NT2/D1 (cell line): ENCODE results near the gene IBA57.

Experiments used
- DNase-seq: peaks from one replicate; pipeline ENCODE4 v3.0.0-alpha.2; 2011; ENCODE audit warnings: low read depth, low spot score
- H3K27me3 ChIP-seq: 2 replicates; pipeline ENCODE4 v1.6.0; 2011; ENCODE audit warnings: mild to moderate bottlenecking; ENCODE audit not compliant: insufficient read length, insufficient read depth
- H3K36me3 ChIP-seq: 2 replicates; pipeline ENCODE4 v1.6.1; 2011; ENCODE audit warnings: mild to moderate bottlenecking, low read length, mixed read lengths; ENCODE audit not compliant: insufficient read depth, insufficient read length
- H3K4me1 ChIP-seq: 2 replicates; pipeline ENCODE4 v1.5.1; 2011; ENCODE audit not compliant: insufficient read depth, insufficient read length
- H3K4me3 ChIP-seq: 2 replicates; pipeline ENCODE4 v1.5.1; 2011; ENCODE audit warnings: low read depth; ENCODE audit not compliant: insufficient read length
- H3K9ac ChIP-seq: 2 replicates; pipeline ENCODE4 v1.6.0; 2011; ENCODE audit warnings: low read depth; ENCODE audit not compliant: insufficient read length
- H3K9me3 ChIP-seq: 2 replicates; pipeline ENCODE4 v1.5.1; 2011; ENCODE audit warnings: mild to moderate bottlenecking, low read length; ENCODE audit not compliant: insufficient read depth
- SUZ12 ChIP-seq: IDR thresholded peaks from 2 replicates; pipeline ENCODE4 v1.6.1; 2011; ENCODE audit not compliant: insufficient read length, insufficient read depth; ENCODE audit errors: extremely low read depth
- YY1 ChIP-seq: IDR thresholded peaks from 2 replicates; pipeline ENCODE4 v1.6.1; 2011; ENCODE audit not compliant: insufficient read length, insufficient read depth
- ZNF274 ChIP-seq: IDR thresholded peaks from 2 replicates; pipeline ENCODE4 v1.6.1; 2011; ENCODE audit warnings: mild to moderate bottlenecking, low read depth, low read length

IBA57 gene

GRCh38 chr1:228176024-228176395 lies 10.4 kb downstream of the IBA57 start:
- H3K4me1 ChIP-seq: peaks cover 8% of the 10 kb centered on the region
- DNase-seq: no peak
- no peaks in the 10 kb centered on the region for H3K27me3 ChIP-seq
- H3K4me3 ChIP-seq: no peak overlapping the region
- H3K9me3 ChIP-seq: no peaks in the 10 kb centered on the region
- H3K9ac ChIP-seq: no peak overlapping the region
- TF ChIP-seq SUZ12: no peak
- TF ChIP-seq YY1: no peak
- TF ChIP-seq ZNF274: no peak
- peaks cover 13% of the 10 kb centered on the region for H3K36me3 ChIP-seq

GRCh38 chr1:228176461-228177182 lies 11.0 kb downstream of the IBA57 start:
- H3K4me3 ChIP-seq: no peak overlapping the region
- peaks cover 8% of the 10 kb centered on the region for H3K4me1 ChIP-seq
- no peaks in the 10 kb centered on the region for H3K9me3 ChIP-seq
- H3K9ac ChIP-seq: peak overlapping the region; percentile 37
- no peak for TF ChIP-seq SUZ12
- no peak for TF ChIP-seq ZNF274
- no peak for TF ChIP-seq YY1
- DNase-seq: no peak
- H3K36me3 ChIP-seq: peaks cover 13% of the 10 kb centered on the region
- H3K27me3 ChIP-seq: no peaks in the 10 kb centered on the region

GRCh38 chr1:228177183-228177475 lies 11.5 kb downstream of the IBA57 start:
- peaks cover 13% of the 10 kb centered on the region for H3K36me3 ChIP-seq
- no peak overlapping the region for H3K4me3 ChIP-seq
- no peak for DNase-seq
- H3K9me3 ChIP-seq: no peaks in the 10 kb centered on the region
- H3K9ac ChIP-seq: peak overlapping the region; percentile 37
- TF ChIP-seq SUZ12: no peak
- H3K4me1 ChIP-seq: peaks cover 8% of the 10 kb centered on the region
- H3K27me3 ChIP-seq: no peaks in the 10 kb centered on the region

- no peaks in the 10 kb centered on the region for H3K27me3 ChIP-seq
- no peak for DNase-seq
- H3K9ac ChIP-seq: no peak overlapping the region
- TF ChIP-seq YY1: no peak
- TF ChIP-seq SUZ12: no peak
- TF ChIP-seq ZNF274: no peak
- peaks cover 8% of the 10 kb centered on the region for H3K4me1 ChIP-seq
- no peak overlapping the region for H3K4me3 ChIP-seq
- peaks cover 13% of the 10 kb centered on the region for H3K36me3 ChIP-seq
- no peaks in the 10 kb centered on the region for H3K9me3 ChIP-seq
Measured at GRCh38 chr1:228177721-228178710, 12.4 kb downstream of the IBA57 start.

- peaks cover 13% of the 10 kb centered on the region for H3K36me3 ChIP-seq
- no peak for TF ChIP-seq SUZ12
- TF ChIP-seq YY1: no peak
- TF ChIP-seq ZNF274: no peak
- no peaks in the 10 kb centered on the region for H3K9me3 ChIP-seq
- peaks cover 2% of the 10 kb centered on the region for H3K4me1 ChIP-seq
- no peak for DNase-seq
- no peaks in the 10 kb centered on the region for H3K27me3 ChIP-seq
- H3K4me3 ChIP-seq: no peak overlapping the region
- no peak overlapping the region for H3K9ac ChIP-seq
Measured at GRCh38 chr1:228178737-228179684, 13.4 kb downstream of the IBA57 start.

GRCh38 chr1:228180271-228180958 lies 14.8 kb downstream of the IBA57 start:
- no peak for DNase-seq
- H3K9me3 ChIP-seq: no peaks in the 10 kb centered on the region
- peaks cover 4% of the 10 kb centered on the region for H3K36me3 ChIP-seq
- no peak overlapping the region for H3K9ac ChIP-seq
- no peaks in the 10 kb centered on the region for H3K4me1 ChIP-seq
- no peak for TF ChIP-seq YY1
- H3K4me3 ChIP-seq: no peak overlapping the region
- no peaks in the 10 kb centered on the region for H3K27me3 ChIP-seq
